Fibroblast of peridontal ligament (primary cell): ENCODE measurements around the gene ICAM5.

ENCODE experiments used
- DNase-seq: peaks from one replicate; pipeline ENCODE4 v3.0.0-alpha.2; 2010; ENCODE audit errors: extremely low read depth

ICAM5 gene

GRCh38 chr19:10339977-10340376, 50.2 kb downstream of the ICAM5 start:
- no peak for DNase-seq

DNA sequence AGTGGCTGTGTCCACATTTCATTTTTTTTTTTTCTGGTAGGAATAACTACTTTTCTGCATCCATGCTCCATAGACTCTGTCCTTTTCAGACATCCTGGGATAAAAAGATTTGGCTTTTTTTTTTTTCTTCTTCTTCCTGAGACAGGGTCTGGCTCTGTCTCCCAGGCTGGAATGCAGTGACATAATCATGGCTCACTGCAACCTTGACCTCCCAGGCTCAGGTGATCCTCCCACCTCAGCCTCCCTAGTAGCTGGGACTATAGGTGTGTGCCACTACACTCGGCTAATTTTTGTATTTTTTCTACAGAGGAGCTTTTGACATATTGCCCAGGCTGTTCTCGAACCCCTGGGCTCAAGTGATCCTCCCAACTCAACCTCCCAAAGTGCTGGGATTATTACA, 53.7 kb downstream of the ICAM5 start:
- no peak for DNase-seq

DNA sequence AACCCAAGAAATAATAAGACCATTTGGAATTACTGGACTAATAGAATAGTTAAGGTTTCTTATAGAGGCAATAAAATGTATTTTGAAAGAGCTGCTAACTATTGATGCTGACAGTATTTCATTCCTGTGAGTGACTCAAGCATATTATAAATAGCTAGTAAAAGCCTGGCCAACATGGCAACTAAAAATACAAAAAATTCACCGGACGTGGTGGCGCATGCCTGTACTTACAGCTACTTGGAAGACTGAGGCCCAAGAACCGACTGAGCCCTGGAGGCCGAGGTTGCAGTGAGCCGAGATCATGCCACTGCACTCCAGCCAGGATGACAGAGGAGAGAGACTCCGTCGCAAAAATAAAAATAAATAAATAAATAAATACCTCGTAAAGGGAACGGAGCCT, 55.0 kb downstream of the ICAM5 start:
- DNase-seq, result no peak
